ENCODE data around the gene PCDHGA7. TPM values are rescaled to one million over a fixed set of nuclear protein-coding genes. Genes with fewer than 3 reads are reported as not detected.
"Not testable (repeated sequence)": the region's sequence is repeated elsewhere in the genome, so short reads cannot be mapped to it uniquely, and the experiment has no call there.

PCDHGA7 gene
- total and polyA plus RNA-seq, 2 donors (not counting 1 experiment from before 2014, with no cell fraction given): 0.49 to 1.8 TPM

- ChIA-PET CTCF (interaction anchor here (1.1 to 1.8 kb wide), 6 partner anchors 10 to 164 kb away, joined by 3 to 7 read pairs (median 4); partner anchors contain the start of genes PCDHGA10 and PCDHGB7), POLR2A (no interaction called here)
- Histone ChIP-seq H3K4me2 (replicated peaks; ENCODE audit: low read depth, low read length, poor library complexity, severe bottlenecking) (no peak overlapping the region), H3K79me2 (ENCODE audit: control insufficient read depth, insufficient read depth, low read length) (no peaks in the 10 kb centered on the region), H3K27me3 (replicated peaks in 1 of 4; ENCODE audit: control extremely low read depth in 1 of 4, control insufficient read depth in 3 of 4, insufficient read depth in 4 of 4, low read length in 3 of 4) (peaks cover 0 to 61% (median 38%) of the 10 kb centered on the region in 4 experiments), H3K4me3 (ENCODE audit: control extremely low read depth in 1 of 5, extremely low read depth in 1 of 5, insufficient read depth in 1 of 5, low read depth in 2 of 5, low read length in 4 of 5) (no peak overlapping the region), H3K27ac (ENCODE audit: low read length in 2 of 2) (no peak overlapping the region), H4K20me1 (ENCODE audit: control insufficient read depth, insufficient read depth, low read length, poor library complexity, severe bottlenecking) (no peaks in the 10 kb centered on the region), H3K4me1 (ENCODE audit: control insufficient read depth in 2 of 2, insufficient read depth in 2 of 2, low read length in 2 of 2) (no peaks in the 10 kb centered on the region), H3K36me3 (replicated peaks in 1 of 2; ENCODE audit: control extremely low read depth in 1 of 2, control insufficient read depth in 1 of 2, extremely low read depth in 1 of 2, insufficient read depth in 2 of 2, low read length in 1 of 2) (no peaks in the 10 kb centered on the region), H2AFZ (ENCODE audit: insufficient read depth, low read depth, low read length, poor library complexity, severe bottlenecking) (no peak overlapping the region), H3K9ac (ENCODE audit: low read length) (no peak overlapping the region), H3K9me3 (ENCODE audit: control extremely low read depth in 1 of 3, control insufficient read depth in 2 of 3, insufficient read depth in 1 of 3, low read length in 2 of 3) (peaks cover 0 to 54% (median 21%) of the 10 kb centered on the region in 3 donors)
- H3K4me3 Mint-ChIP-seq: no peak overlapping the region
- DNase-seq (no peak), ATAC-seq (ENCODE audit: low read depth) (no peak)
- peaks cover 4% of the 10 kb centered on the region for H3K4me1 Mint-ChIP-seq
- H3K9me3 Mint-ChIP-seq (ENCODE audit: insufficient read depth): peaks cover 9% of the 10 kb centered on the region
- peaks cover 58% of the 10 kb centered on the region for H3K27me3 Mint-ChIP-seq
- H3K27ac Mint-ChIP-seq: no peak overlapping the region
- no peak for TF ChIP-seq EZH2 (IDR thresholded peaks at IDR 0.05; ENCODE audit: borderline replicate concordance, insufficient read depth, low read depth, low read length, poor library complexity, severe bottlenecking)
- no peak for TF ChIP-seq CTCF (IDR thresholded peaks at IDR 0.05)
- intact Hi-C loops (cut with micrococcal nuclease): loop anchor here (5.0 kb wide), 1 partner anchor 36 kb away; no protein-coding TSS in a partner anchor
- WGBS (ENCODE audit: insufficient coverage): 44% methylated on average over 19 of the region's 22 CpGs
Observed at GRCh38 chr5:141403387-141403786, 20.8 kb downstream of the PCDHGA7 start.

GRCh38 chr5:141407790-141408505, 25.4 kb downstream of the PCDHGA7 start, which contains the start of gene PCDHGB6:
Gene PCDHGB6, plus strand, starts transcription at chr5:141408021. Its CDS starts 182 bp downstream, at chr5:141408203.
- Histone ChIP-seq H3K4me3 (ENCODE audit: control extremely low read depth in 1 of 5, extremely low read depth in 1 of 5, insufficient read depth in 1 of 5, low read depth in 2 of 5, low read length in 4 of 5) (peak within 1 kb of the TSS in 3 of 5 experiments; percentile 1 to 21 (median 11)), H3K9me3 (ENCODE audit: control extremely low read depth in 1 of 3, control insufficient read depth in 2 of 3, insufficient read depth in 1 of 3, low read length in 2 of 3) (peaks cover 0 to 56% (median 20%) of the 10 kb centered on the region in 3 donors), H3K4me2 (replicated peaks; ENCODE audit: low read depth, low read length, poor library complexity, severe bottlenecking) (peak within 1 kb of the TSS; percentile 33), H3K27me3 (replicated peaks in 1 of 4; ENCODE audit: control extremely low read depth in 1 of 4, control insufficient read depth in 3 of 4, insufficient read depth in 4 of 4, low read length in 3 of 4) (peaks cover 0 to 71% (median 49%) of the 10 kb centered on the region in 4 experiments)
- intact Hi-C loops (cut with micrococcal nuclease); H3K4me1 ChIP-seq (ENCODE audit: control insufficient read depth in 2 of 2, insufficient read depth in 2 of 2, low read length in 2 of 2); H3K9ac ChIP-seq (ENCODE audit: low read length); H3K9me3 Mint-ChIP-seq (ENCODE audit: insufficient read depth); H2AFZ ChIP-seq (ENCODE audit: insufficient read depth, low read depth, low read length, poor library complexity, severe bottlenecking); H4K20me1 ChIP-seq (ENCODE audit: control insufficient read depth, insufficient read depth, low read length, poor library complexity, severe bottlenecking); H3K27ac ChIP-seq (ENCODE audit: low read length in 2 of 2); POLR2A ChIA-PET; H3K36me3 ChIP-seq (replicated peaks in 1 of 2; ENCODE audit: control extremely low read depth in 1 of 2, control insufficient read depth in 1 of 2, extremely low read depth in 1 of 2, insufficient read depth in 2 of 2, low read length in 1 of 2); H3K79me2 ChIP-seq (ENCODE audit: control insufficient read depth, insufficient read depth, low read length); H3K4me1 Mint-ChIP-seq: not testable (repeated sequence)
- Mint-ChIP-seq H3K4me3 (peak within 1 kb of the TSS; percentile 80), H3K27ac (peak within 1 kb of the TSS; percentile 54), H3K27me3 (peaks cover 60% of the 10 kb centered on the region)
- 21% methylated on average over 40 of the region's 51 CpGs for WGBS (ENCODE audit: insufficient coverage)
- peak; percentile 40 for DNase-seq
- CTCF ChIA-PET: interaction anchor here (1.0 to 2.8 kb wide), 8 partner anchors 13 to 227 kb away, joined by 3 to 17 read pairs (median 6); partner anchors contain the start of genes PCDHGA11 and PCDHGA12
- peak; percentile 73 for ATAC-seq (ENCODE audit: low read depth)
- TF ChIP-seq CTCF (IDR thresholded peaks at IDR 0.05): peak; percentile 62

Measured in B cell (primary cell).